GM13976 (cell line): ENCODE data around the gene INSR.
"Not testable (repeated sequence)": the region's sequence is repeated elsewhere in the genome, so short reads cannot be mapped to it uniquely, and the experiment has no call there.

Experiments
- DNase-seq: peaks from one replicate; pipeline ENCODE4 v3.0.0; 2012; ENCODE audit warnings: low spot score
- CTCF ChIP-seq: IDR thresholded peaks from 2 replicates; pipeline ENCODE4 v1.5.1; 2012; ENCODE audit warnings: borderline replicate concordance, mild to moderate bottlenecking; ENCODE audit not compliant: insufficient read depth; ENCODE audit errors: extremely low read depth, missing control alignments, control extremely low read depth
- in situ Hi-C: fragments of 300-500 bp; cut with MboI; formaldehyde crosslinking; loops from one replicate; pipeline ENCODE4 v1.12.0; 2022; ENCODE audit warnings: low sequenced_read_pairs, mixed read lengths, inconsistent platforms; ENCODE audit not compliant: unreplicated experiment

Gene INSR

DNA sequence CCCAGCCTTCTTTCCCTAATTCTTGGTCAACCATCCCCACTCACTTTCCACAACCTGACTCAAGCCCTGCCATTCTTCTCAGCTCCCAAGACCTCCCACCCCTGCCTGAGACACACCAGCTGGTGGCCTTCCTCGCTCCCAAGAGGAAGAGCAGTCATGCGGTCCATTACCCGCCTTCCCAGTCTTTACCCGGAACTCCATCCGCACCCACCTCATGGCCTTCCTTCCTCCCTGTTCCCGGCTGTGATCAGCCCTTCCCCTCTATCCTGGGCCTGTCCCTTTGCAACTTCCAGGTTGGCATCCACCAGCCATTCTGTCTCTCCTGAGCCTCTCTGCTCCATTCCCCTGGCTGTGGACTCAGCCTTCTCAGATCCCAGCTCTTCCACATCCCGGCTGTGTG is 18.6 kb upstream of the INSR start:
- in situ Hi-C loops: no loop called here
- DNase-seq: no peak
- no peak for TF ChIP-seq CTCF

- TF ChIP-seq CTCF: no peak
- no peak for DNase-seq
- in situ Hi-C loops: no loop called here
Observed at GRCh38 chr19:7311911-7312310, 17.7 kb upstream of the INSR start.

GRCh38 chr19:7308327-7308726 is 14.1 kb upstream of the INSR start:
- in situ Hi-C loops, DNase-seq: not testable (repeated sequence)

DNA sequence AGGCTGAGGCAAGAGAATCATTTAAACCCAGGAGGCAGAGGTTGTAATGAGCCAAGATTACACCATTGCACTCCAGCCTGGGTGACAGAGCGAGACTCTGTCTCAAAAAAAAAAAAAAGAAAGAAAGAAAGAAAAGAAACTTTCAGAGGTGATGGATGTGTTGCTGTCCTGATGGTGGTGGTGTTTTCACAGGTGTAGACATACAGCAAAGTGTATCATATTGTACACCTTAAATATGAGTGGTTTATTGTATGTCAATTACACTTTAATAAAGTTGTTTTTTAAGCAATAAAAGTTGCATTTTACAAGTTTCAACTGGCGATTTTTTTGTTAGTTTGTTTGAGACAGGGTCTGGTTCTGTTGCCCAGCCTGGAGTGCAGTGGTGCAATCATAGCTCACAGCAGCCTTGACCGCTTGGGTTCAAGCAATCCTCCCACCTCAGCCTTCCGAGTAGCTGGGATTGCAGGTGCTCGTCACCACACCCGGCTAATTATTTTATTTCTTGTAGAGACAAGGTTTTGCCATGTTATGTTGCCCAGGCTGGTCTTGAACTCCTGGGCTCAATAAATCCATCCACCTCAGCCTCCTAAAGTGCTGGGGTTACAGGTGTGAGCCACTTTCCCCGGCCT is 13.5 kb upstream of the INSR start:
- TF ChIP-seq CTCF: no peak
- DNase-seq: no peak
- in situ Hi-C loops: no loop called here

- no peak for TF ChIP-seq CTCF
- in situ Hi-C loops: no loop called here
- no peak for DNase-seq
Observed at GRCh38 chr19:7304200-7304599, 10.0 kb upstream of the INSR start.

DNA sequence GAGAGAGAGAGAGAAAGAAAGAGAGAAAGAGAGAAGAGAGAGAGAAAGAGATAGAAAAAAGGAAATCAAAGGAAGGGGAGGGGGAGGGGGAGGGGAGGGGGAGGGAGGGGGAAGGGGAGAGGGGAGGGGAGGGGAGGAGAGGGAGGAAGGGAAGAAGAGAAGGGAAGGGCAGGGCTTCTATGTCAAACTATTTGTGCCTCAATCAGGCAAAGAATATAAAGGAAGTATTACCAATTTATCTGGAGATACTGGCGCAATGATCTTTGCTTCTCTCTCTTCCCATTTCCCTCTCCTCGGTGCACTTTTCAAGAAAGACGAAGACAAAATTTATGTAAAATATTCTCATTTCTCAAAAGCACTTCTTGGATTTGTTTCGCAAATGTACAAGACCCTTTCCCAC is 9.3 kb upstream of the INSR start:
- no peak for DNase-seq
- in situ Hi-C loops: no loop called here

DNA sequence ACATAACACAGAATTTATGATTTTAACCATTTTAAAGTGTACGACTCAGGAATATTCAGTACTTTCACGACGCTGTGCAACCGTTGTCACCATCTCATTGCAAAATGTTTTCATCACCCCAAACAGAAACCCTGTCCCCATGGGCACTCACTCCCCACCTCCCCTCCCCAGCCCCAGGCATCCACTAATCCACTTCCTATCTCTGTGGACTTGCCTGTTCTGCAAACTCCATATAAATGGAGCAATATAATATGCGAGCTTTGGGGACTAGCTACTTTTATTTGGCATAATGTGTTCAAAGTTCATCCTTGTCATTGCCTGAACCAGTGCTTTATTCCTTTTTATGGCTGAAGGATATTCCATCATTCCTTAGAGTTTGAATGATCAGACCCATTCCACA is 7.3 kb upstream of the INSR start:
- DNase-seq: no peak
- TF ChIP-seq CTCF: no peak
- in situ Hi-C loops: no loop called here

More for the DNA sequence above, 9.3 kb upstream of the INSR start:
- no peak for TF ChIP-seq CTCF
